Measurements from ENCODE around the gene SEMA3F.

GRCh38 chr3:50158530-50159146 is 3.5 kb downstream of the SEMA3F start:
- TF ChIP-seq, protein P1, sequence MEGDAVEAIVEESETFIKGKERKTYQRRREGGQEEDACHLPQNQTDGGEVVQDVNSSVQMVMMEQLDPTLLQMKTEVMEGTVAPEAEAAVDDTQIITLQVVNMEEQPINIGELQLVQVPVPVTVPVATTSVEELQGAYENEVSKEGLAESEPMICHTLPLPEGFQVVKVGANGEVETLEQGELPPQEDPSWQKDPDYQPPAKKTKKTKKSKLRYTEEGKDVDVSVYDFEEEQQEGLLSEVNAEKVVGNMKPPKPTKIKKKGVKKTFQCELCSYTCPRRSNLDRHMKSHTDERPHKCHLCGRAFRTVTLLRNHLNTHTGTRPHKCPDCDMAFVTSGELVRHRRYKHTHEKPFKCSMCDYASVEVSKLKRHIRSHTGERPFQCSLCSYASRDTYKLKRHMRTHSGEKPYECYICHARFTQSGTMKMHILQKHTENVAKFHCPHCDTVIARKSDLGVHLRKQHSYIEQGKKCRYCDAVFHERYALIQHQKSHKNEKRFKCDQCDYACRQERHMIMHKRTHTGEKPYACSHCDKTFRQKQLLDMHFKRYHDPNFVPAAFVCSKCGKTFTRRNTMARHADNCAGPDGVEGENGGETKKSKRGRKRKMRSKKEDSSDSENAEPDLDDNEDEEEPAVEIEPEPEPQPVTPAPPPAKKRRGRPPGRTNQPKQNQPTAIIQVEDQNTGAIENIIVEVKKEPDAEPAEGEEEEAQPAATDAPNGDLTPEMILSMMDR (IDR thresholded peaks at IDR 0.05 in 4 of 5, conservative IDR thresholded peaks at IDR 0.05 in 1 of 5) = no peak
- TF ChIP-seq POLR2A (IDR thresholded peaks at IDR 0.05) = no peak

Data from gastrocnemius medialis (tissue), 4 donors.